ENCODE results near the gene SEPTIN2.
"Not testable (repeated sequence)": the region's sequence is repeated elsewhere in the genome, so short reads cannot be mapped to it uniquely, and the experiment has no call there.

SEPTIN2 gene

GRCh38 chr2:241278306-241278705 lies 37.4 kb upstream of the SEPTIN2 start:
- H3K9me3 Mint-ChIP-seq (ENCODE audit: low read depth); H3K27ac Mint-ChIP-seq; H3K4me3 Mint-ChIP-seq; H3K27me3 Mint-ChIP-seq: not testable (repeated sequence)
- Mint-ChIP-seq H3K4me1 (ENCODE audit: low read depth) (peaks cover 26% of the 10 kb centered on the region), H3K36me3 (peaks cover 13% of the 10 kb centered on the region)

- Mint-ChIP-seq H3K4me3 (no peak overlapping the region), H3K4me1 (ENCODE audit: low read depth) (peaks cover 28% of the 10 kb centered on the region), H3K9me3 (ENCODE audit: low read depth) (peaks cover 7% of the 10 kb centered on the region), H3K36me3 (peaks cover 11% of the 10 kb centered on the region), H3K27ac (no peak overlapping the region), H3K27me3 (no peaks in the 10 kb centered on the region)
Measured at GRCh38 chr2:241279413-241279812, 36.3 kb upstream of the SEPTIN2 start.

- Mint-ChIP-seq H3K27me3 (no peaks in the 10 kb centered on the region), H3K4me3 (no peak overlapping the region), H3K27ac (no peak overlapping the region), H3K9me3 (ENCODE audit: low read depth) (peaks cover 7% of the 10 kb centered on the region), H3K4me1 (ENCODE audit: low read depth) (peaks cover 30% of the 10 kb centered on the region), H3K36me3 (peaks cover 11% of the 10 kb centered on the region)
Measured at GRCh38 chr2:241279828-241280227, 35.9 kb upstream of the SEPTIN2 start.

GRCh38 chr2:241280291-241280690 lies 35.4 kb upstream of the SEPTIN2 start:
- Mint-ChIP-seq H3K4me3 (no peak overlapping the region), H3K9me3 (ENCODE audit: low read depth) (peaks cover 3% of the 10 kb centered on the region), H3K27ac (no peak overlapping the region), H3K27me3 (no peaks in the 10 kb centered on the region), H3K36me3 (peaks cover 9% of the 10 kb centered on the region), H3K4me1 (ENCODE audit: low read depth) (peaks cover 31% of the 10 kb centered on the region)

GRCh38 chr2:241282555-241282954 lies 33.2 kb upstream of the SEPTIN2 start:
- H3K36me3 Mint-ChIP-seq = peaks cover 4% of the 10 kb centered on the region
- peak overlapping the region; percentile 36 for H3K27ac Mint-ChIP-seq
- H3K4me1 Mint-ChIP-seq (ENCODE audit: low read depth) = peaks cover 33% of the 10 kb centered on the region
- H3K9me3 Mint-ChIP-seq (ENCODE audit: low read depth) = no peaks in the 10 kb centered on the region
- H3K27me3 Mint-ChIP-seq = no peaks in the 10 kb centered on the region
- no peak overlapping the region for H3K4me3 Mint-ChIP-seq

- peaks cover 55% of the 10 kb centered on the region for H3K4me1 Mint-ChIP-seq (ENCODE audit: low read depth)
- H3K27ac Mint-ChIP-seq = peak overlapping the region; percentile 5
- H3K27me3 Mint-ChIP-seq = no peaks in the 10 kb centered on the region
- no peak overlapping the region for H3K4me3 Mint-ChIP-seq
- no peaks in the 10 kb centered on the region for H3K9me3 Mint-ChIP-seq (ENCODE audit: low read depth)
- H3K36me3 Mint-ChIP-seq = peaks cover 2% of the 10 kb centered on the region
Measured at GRCh38 chr2:241285596-241285995, 30.1 kb upstream of the SEPTIN2 start.

GRCh38 chr2:241286348-241287090 lies 29.2 kb upstream of the SEPTIN2 start:
- Mint-ChIP-seq H3K4me3 (no peak overlapping the region), H3K9me3 (ENCODE audit: low read depth) (no peaks in the 10 kb centered on the region), H3K27ac (no peak overlapping the region), H3K36me3 (peaks cover 2% of the 10 kb centered on the region), H3K4me1 (ENCODE audit: low read depth) (peaks cover 57% of the 10 kb centered on the region), H3K27me3 (no peaks in the 10 kb centered on the region)

GRCh38 chr2:241288324-241288888 lies 27.3 kb upstream of the SEPTIN2 start:
- no peak overlapping the region for H3K27ac Mint-ChIP-seq
- H3K9me3 Mint-ChIP-seq (ENCODE audit: low read depth) = no peaks in the 10 kb centered on the region
- H3K4me1 Mint-ChIP-seq (ENCODE audit: low read depth) = peaks cover 60% of the 10 kb centered on the region
- no peaks in the 10 kb centered on the region for H3K36me3 Mint-ChIP-seq
- H3K4me3 Mint-ChIP-seq = no peak overlapping the region
- no peaks in the 10 kb centered on the region for H3K27me3 Mint-ChIP-seq

GRCh38 chr2:241289053-241289452 lies 26.7 kb upstream of the SEPTIN2 start:
- no peak overlapping the region for H3K27ac Mint-ChIP-seq
- no peaks in the 10 kb centered on the region for H3K27me3 Mint-ChIP-seq
- H3K36me3 Mint-ChIP-seq = no peaks in the 10 kb centered on the region
- H3K4me3 Mint-ChIP-seq = no peak overlapping the region
- H3K4me1 Mint-ChIP-seq (ENCODE audit: low read depth) = peaks cover 59% of the 10 kb centered on the region
- no peaks in the 10 kb centered on the region for H3K9me3 Mint-ChIP-seq (ENCODE audit: low read depth)

GRCh38 chr2:241289597-241289996 lies 26.1 kb upstream of the SEPTIN2 start:
- H3K27ac Mint-ChIP-seq = no peak overlapping the region
- no peak overlapping the region for H3K4me3 Mint-ChIP-seq
- no peaks in the 10 kb centered on the region for H3K36me3 Mint-ChIP-seq
- H3K9me3 Mint-ChIP-seq (ENCODE audit: low read depth) = no peaks in the 10 kb centered on the region
- no peaks in the 10 kb centered on the region for H3K27me3 Mint-ChIP-seq
- peaks cover 57% of the 10 kb centered on the region for H3K4me1 Mint-ChIP-seq (ENCODE audit: low read depth)

- H3K4me1 Mint-ChIP-seq (ENCODE audit: low read depth) = peaks cover 56% of the 10 kb centered on the region
- H3K9me3 Mint-ChIP-seq (ENCODE audit: low read depth) = no peaks in the 10 kb centered on the region
- H3K4me3 Mint-ChIP-seq = no peak overlapping the region
- no peaks in the 10 kb centered on the region for H3K36me3 Mint-ChIP-seq
- H3K27me3 Mint-ChIP-seq = no peaks in the 10 kb centered on the region
- no peak overlapping the region for H3K27ac Mint-ChIP-seq
Measured at GRCh38 chr2:241291153-241291552, 24.6 kb upstream of the SEPTIN2 start.

GRCh38 chr2:241291977-241292376 lies 23.7 kb upstream of the SEPTIN2 start:
- Mint-ChIP-seq H3K36me3 (peaks cover 3% of the 10 kb centered on the region), H3K9me3 (ENCODE audit: low read depth) (no peaks in the 10 kb centered on the region), H3K27ac (no peak overlapping the region)

GRCh38 chr2:241293378-241293797 lies 22.3 kb upstream of the SEPTIN2 start:
- not testable (repeated sequence) for H3K9me3 Mint-ChIP-seq (ENCODE audit: low read depth); H3K27me3 Mint-ChIP-seq; H3K27ac Mint-ChIP-seq; H3K4me3 Mint-ChIP-seq; H3K36me3 Mint-ChIP-seq
- peaks cover 62% of the 10 kb centered on the region for H3K4me1 Mint-ChIP-seq (ENCODE audit: low read depth)

More at GRCh38 chr2:241291977-241292376, 23.7 kb upstream of the SEPTIN2 start:
- H3K4me1 Mint-ChIP-seq (ENCODE audit: low read depth) = peaks cover 61% of the 10 kb centered on the region
- H3K4me3 Mint-ChIP-seq = no peak overlapping the region
- no peaks in the 10 kb centered on the region for H3K27me3 Mint-ChIP-seq

GRCh38 chr2:241295326-241296095 lies 20.2 kb upstream of the SEPTIN2 start:
- Mint-ChIP-seq H3K4me1 (ENCODE audit: low read depth) (peaks cover 61% of the 10 kb centered on the region), H3K4me3 (no peak overlapping the region), H3K27me3 (no peaks in the 10 kb centered on the region), H3K27ac (no peak overlapping the region), H3K36me3 (peaks cover 4% of the 10 kb centered on the region), H3K9me3 (ENCODE audit: low read depth) (no peaks in the 10 kb centered on the region)

GRCh38 chr2:241296767-241297166 lies 19.0 kb upstream of the SEPTIN2 start:
- Mint-ChIP-seq H3K27me3 (no peaks in the 10 kb centered on the region), H3K27ac (no peak overlapping the region), H3K9me3 (ENCODE audit: low read depth) (no peaks in the 10 kb centered on the region), H3K36me3 (peaks cover 4% of the 10 kb centered on the region), H3K4me3 (no peak overlapping the region), H3K4me1 (ENCODE audit: low read depth) (peaks cover 59% of the 10 kb centered on the region)
